Measurements from ENCODE around the gene ERBIN.
"Not testable (repeated sequence)": the region's sequence is repeated elsewhere in the genome, so short reads cannot be mapped to it uniquely, and the experiment has no call there.

Gene ERBIN

DNA sequence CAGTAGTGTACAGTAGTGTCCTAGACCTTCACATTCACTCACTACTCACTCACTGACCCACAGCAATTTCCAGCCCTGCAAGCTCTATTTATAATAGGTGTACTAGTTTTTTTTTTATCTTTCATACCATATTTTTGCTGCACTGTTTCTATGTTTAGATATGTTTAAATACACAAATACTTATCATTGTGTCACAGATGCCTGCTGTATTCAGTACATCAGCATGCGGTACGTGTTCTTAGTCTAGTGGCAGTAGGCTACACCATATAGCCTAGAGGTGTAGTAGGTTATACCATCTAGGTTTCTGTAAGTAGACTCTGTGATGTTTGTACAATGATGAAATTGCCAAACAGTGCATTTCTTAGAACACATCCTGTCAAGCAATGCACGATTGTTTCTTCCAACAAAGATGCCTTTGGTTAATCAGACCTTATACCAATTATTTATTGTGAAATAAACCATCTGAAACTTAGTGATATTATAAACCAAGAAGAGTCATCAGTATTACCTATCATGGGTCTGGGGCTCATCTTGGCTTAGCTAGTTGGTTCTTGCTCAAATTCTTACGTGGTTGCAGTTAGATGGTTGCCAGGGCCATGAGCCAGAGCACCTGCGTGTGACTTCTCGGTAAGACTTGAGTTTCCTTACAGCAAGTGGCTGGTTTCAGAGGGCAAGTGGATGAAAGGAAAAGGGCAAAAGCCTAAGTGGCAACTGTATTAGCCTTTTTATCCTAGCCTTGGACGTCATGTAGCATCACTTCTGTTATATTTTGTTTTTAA is 41.1 kb downstream of the ERBIN start:
- DNase-seq = no peak

GRCh38 chr5:65969539-65970393 is 43.4 kb downstream of the ERBIN start:
- DNase-seq = no peak

- no peak for DNase-seq
Observed at GRCh38 chr5:65970481-65971367, 44.3 kb downstream of the ERBIN start.

- DNase-seq = no peak
Observed at GRCh38 chr5:65971643-65972042, 45.3 kb downstream of the ERBIN start.

GRCh38 chr5:65972896-65973295 is 46.5 kb downstream of the ERBIN start:
- DNase-seq = not testable (repeated sequence)

- DNase-seq = no peak
Observed at GRCh38 chr5:65978251-65978650, 51.9 kb downstream of the ERBIN start.

GRCh38 chr5:65981548-65981947 is 55.2 kb downstream of the ERBIN start:
- no peak for DNase-seq

DNA sequence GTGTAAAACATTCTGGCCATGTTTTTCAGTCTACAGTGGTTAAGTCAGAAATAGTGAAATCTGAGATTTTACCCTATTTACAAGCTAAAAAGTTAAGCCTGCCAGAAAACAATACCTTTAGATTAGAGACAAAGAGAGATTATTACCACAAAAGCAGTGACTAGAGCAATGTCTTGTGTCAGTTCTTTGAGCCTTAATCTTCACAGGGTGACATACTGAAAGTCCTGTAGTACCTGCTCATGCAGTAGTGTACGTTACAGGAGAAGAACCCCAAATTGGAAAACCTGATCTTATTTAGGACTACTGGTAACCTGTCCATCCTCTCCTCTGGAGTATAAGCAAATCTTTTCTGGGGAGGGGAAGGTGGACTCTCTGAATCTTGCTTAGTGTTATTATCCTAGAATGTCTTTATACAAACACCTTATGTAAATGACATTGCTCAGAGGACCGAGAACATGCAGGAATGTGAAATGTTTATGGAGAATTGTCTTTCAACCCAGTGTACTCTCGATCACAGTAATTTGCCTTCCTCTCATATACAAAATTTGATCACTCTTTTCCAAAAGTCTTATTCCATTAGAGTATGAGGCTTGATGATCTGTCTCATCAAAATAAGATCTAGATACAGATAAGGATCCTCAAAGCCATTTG is 55.7 kb downstream of the ERBIN start:
- DNase-seq = no peak

GRCh38 chr5:65982635-65983034 is 56.3 kb downstream of the ERBIN start:
- no peak for DNase-seq

GRCh38 chr5:65984098-65984885 is 57.9 kb downstream of the ERBIN start:
- no peak for DNase-seq

DNA sequence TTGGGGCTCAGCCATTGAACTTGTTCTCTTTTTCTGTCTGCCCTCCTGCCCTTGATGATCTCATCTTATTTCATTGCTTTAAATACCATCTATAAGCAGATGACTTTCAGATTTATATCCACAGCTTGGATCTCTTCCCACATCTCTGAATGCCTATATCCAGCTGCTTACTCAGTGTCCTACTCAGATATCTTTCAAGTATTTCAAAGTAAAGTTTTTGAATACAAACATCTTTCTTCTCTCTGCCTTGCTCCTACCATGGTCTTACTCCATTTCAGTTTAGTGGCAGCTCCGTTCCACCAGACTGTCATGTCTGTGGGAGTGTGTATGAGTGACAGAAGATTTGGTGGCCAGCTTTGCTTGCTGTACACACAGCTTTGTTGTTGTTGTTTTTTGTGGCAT is 59.7 kb downstream of the ERBIN start:
- no peak for DNase-seq

GRCh38 chr5:65986796-65987195 is 60.4 kb downstream of the ERBIN start:
- DNase-seq = no peak

DNA sequence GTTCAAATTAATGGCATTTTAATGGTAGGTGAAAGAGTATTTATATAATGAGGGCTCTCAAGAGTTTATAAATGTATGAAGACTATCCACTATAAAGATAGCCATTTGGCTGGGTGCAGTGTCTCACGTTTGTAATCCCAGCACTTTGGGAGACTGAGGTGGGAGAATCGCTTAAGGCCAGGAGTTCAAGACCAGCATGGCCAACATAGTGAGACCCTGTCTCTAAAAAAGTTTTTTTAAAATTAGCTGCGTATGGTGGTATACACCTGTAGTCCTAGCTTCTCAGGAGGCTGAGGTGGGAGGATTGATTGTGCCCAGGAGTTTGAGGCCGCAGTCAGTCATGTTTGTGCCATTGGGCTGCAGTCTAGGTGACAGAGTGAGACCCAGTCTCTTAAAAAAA is 61.6 kb downstream of the ERBIN start:
- DNase-seq = no peak

DNA sequence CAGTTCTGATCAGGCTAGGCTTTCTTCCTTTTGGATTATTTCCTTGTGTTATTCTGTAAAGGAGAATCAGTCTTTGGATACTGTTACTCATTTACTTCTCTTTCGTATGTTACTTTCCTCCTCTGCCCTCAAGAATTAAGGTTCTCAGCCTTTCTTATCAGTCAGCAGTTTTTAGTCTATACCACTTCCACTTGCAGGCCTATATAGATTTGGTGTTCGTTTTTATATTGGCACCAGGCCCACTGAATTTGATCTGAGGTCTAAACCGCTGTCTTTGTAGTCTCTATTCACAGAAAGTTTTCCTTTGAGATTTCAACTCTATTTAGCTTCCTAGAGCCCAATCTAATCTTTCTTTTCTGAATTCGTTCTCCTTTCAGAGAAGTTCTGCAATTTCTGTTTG is 62.8 kb downstream of the ERBIN start:
- no peak for DNase-seq

DNA sequence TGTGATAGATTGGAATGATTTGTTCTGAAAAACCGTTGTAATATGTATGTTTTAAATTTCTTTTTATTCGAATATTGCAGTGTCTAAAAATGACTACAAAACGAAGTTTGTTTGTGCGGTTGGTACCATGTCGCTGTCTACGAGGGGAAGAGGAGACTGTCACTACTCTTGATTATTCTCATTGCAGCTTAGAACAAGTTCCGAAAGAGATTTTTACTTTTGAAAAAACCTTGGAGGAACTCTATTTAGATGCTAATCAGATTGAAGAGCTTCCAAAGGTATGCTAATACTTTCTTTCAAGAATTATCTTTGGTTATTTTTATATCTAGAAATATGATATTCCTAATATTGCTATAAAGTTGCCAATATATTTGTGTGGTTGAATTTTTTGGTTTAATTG is 66.3 kb downstream of the ERBIN start:
- DNase-seq = no peak

DNA sequence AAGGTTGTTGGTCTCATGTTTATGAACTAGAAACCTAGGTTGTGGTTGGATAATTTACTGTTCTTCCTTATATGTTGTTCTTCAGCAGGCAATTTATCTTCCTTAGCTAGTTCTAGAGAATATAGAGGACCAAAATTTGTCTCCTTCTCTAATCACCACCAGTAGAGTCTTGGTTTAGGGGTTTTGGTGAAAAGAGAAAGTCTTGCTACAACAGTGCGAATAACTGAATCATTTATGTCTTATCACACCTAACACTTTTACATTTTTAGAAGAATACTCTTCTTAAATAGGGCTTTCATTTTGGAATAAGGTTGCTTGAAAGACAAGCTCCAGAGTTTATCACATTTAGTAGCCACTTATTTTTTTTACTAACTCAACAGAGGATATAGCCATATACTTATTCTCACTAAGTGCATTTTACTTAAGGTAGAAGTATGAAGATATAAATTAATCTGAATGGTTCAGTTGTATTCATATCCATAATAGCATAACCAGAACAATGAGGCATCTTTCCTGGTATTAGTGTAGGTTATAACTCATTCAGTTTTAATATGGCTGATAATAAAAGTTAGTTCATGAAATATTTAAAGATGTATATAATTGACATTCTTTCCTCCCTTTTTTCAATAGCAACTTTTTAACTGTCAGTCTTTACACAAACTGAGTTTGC is 67.9 kb downstream of the ERBIN start:
- no peak for DNase-seq

- DNase-seq = no peak
Observed at GRCh38 chr5:65999061-65999723, 72.8 kb downstream of the ERBIN start.

- no peak for DNase-seq
Observed at GRCh38 chr5:66001952-66002351, 75.6 kb downstream of the ERBIN start.

DNA sequence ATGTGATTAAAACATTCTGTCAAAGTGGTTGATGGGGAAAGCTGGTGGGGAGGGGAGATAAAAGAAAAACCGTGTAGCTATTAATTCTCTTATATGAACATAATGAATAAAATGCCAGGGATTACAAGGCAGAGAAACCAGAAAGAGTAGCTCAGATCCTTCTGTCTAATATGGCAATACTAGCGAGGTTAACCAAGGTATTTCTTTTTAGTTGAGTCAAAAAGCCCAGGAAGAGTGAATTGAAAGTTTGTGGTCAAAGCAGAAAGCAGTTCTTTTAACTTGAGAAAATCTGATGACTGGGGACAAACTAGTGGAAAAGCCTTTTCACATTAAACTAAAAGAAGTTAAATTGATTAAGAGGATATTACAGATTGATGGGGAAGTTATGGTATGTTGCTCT is 76.0 kb downstream of the ERBIN start:
- DNase-seq = no peak

- no peak for DNase-seq
Observed at GRCh38 chr5:66004216-66004615, 77.8 kb downstream of the ERBIN start.

DNA sequence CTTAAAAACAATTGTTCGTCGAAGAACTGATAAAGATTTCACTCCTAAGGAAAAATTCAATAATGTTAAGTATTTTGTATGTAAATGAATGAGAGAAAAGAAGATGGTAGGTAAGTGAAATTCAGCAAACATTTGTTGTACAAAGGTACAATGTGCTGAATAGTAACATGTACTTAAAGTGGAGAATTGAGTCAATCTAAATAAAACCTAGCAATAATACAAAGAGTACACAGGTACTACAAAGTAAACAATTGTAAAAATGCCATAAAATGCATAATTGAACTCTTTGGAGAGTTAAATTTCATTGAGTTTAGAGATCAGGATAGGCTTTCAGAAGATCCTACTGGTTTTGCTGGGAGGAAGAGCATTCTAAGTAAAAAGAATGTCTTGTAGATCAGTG is 82.9 kb downstream of the ERBIN start:
- DNase-seq = no peak

Measured in activated CD4-positive, alpha-beta T cell treated with anti-CD3 and anti-CD28 coated beads, Interleukin-2, amount 50 U/mL, for 4 hours (primary cell).